Endothelial cell of umbilical vein (primary cell): ENCODE measurements around the gene OR5K2. TPM values are rescaled to one million over a fixed set of nuclear protein-coding genes. Genes with fewer than 3 reads are reported as not detected.

Experiments used
- BruUV-seq: library from RNA; stranded (reverse); fragments of 400-500 nt; replicated peaks from 2 replicates; lab custom pipeline; 2021; lab: Mats Ljungman, UMichigan
- CTCF ChIA-PET: fragments of 300-600, 350-600 bp; sonication (Branson Sonifier 250); formaldehyde crosslinking; loops from one replicate; lab custom pipeline; 2021; ENCODE audit warnings: antibody characterized with exemption, inconsistent platforms; lab: Charles Lee
- POLR2A ChIA-PET: fragments of 300-600, 350-600 bp; sonication (Branson Sonifier 250); formaldehyde crosslinking; loops from one replicate; lab custom pipeline; 2021; ENCODE audit warnings: antibody characterized with exemption, inconsistent platforms; lab: Charles Lee
- DNase-seq: peaks from one replicate; pipeline ENCODE4 v3.0.0-alpha.2; 2011; ENCODE audit warnings: low read depth, low spot score
- FAIRE-seq: peaks from 2 replicates; lab custom pipeline; 2011; peaks lifted over from hg19 to GRCh38; lab: Jason Lieb, UNC
- H2AFZ ChIP-seq: 2 replicates; pipeline ENCODE4 v1.6.0; 2012; ENCODE audit warnings: low read depth, low read length, control low read depth, inconsistent platforms
- H3K27ac ChIP-seq: 2 replicates; pipeline ENCODE4 v1.5.1; 2011; ENCODE audit warnings: low read depth, mild to moderate bottlenecking, control low read depth, low read length, moderate library complexity; ENCODE audit not compliant: insufficient read depth
- H3K27me3 ChIP-seq, 2 experiments: 2 replicates each; pipeline versions ENCODE4 v1.6.0 to v1.6.1; 2011; ENCODE audit warnings: low read length in 2 of 2, mixed read lengths in 1 of 2; ENCODE audit not compliant: control insufficient read depth in 2 of 2, insufficient read depth in 2 of 2
- H3K36me3 ChIP-seq, 2 experiments: 2 replicates in 1 of 2; 3 replicates in 1 of 2; pipeline ENCODE4 v1.5.1; 2011; ENCODE audit warnings: low read length in 2 of 2, mild to moderate bottlenecking in 1 of 2, moderate library complexity in 1 of 2; ENCODE audit not compliant: control insufficient read depth in 2 of 2, insufficient read depth in 2 of 2; ENCODE audit errors: extremely low read depth in 1 of 2
- H3K4me1 ChIP-seq: 3 replicates; pipeline ENCODE4 v1.5.1; 2011; ENCODE audit warnings: mild to moderate bottlenecking, low read length; ENCODE audit not compliant: control insufficient read depth, insufficient read depth; ENCODE audit errors: extremely low read depth
- H3K4me2 ChIP-seq: 2 replicates; pipeline ENCODE4 v1.6.1; 2011; ENCODE audit warnings: low read length, control low read depth, mixed read lengths; ENCODE audit not compliant: insufficient read depth
- H3K4me3 ChIP-seq, 3 experiments: fragments of 200-600 bp in 1 of 3; sonication (generic), shearing (Covaris generic) in 1 of 3; replicated peaks in 1 of 3; 2 replicates each; pipeline ENCODE4 v1.5.1; 2011 to 2016; ENCODE audit warnings: control low read depth in 3 of 3, low read length in 3 of 3, mild to moderate bottlenecking in 2 of 3, inconsistent platforms in 1 of 3, low read depth in 1 of 3, moderate library complexity in 1 of 3; ENCODE audit not compliant: insufficient read depth in 1 of 3
- H3K79me2 ChIP-seq: 2 replicates; pipeline ENCODE4 v1.6.0; 2012; ENCODE audit warnings: low read length, inconsistent platforms; ENCODE audit not compliant: control insufficient read depth, insufficient read depth
- H3K9ac ChIP-seq: replicated peaks from 2 replicates; pipeline ENCODE3; 2011; ENCODE audit warnings: low read length, control low read depth; ENCODE audit not compliant: insufficient read depth; ENCODE audit errors: extremely low read depth
- H3K9me1 ChIP-seq: replicated peaks from 3 replicates; pipeline ENCODE4 v1.6.0; 2011; ENCODE audit warnings: mild to moderate bottlenecking, low read length; ENCODE audit not compliant: control insufficient read depth, insufficient read depth; ENCODE audit errors: extremely low read depth
- H3K9me3 ChIP-seq: replicated peaks from 2 replicates; pipeline ENCODE4 v1.5.1; 2012; ENCODE audit warnings: low read length, inconsistent platforms; ENCODE audit not compliant: control insufficient read depth, insufficient read depth
- H4K20me1 ChIP-seq: replicated peaks from 2 replicates; pipeline ENCODE3; 2011; ENCODE audit warnings: mild to moderate bottlenecking, low read length; ENCODE audit not compliant: control insufficient read depth, insufficient read depth; ENCODE audit errors: extremely low read depth
- CTCF ChIP-seq, 2 donors: IDR thresholded peaks; 1 replicate in 1 of 2; 2 replicates in 1 of 2; pipeline ENCODE4 v1.5.1; 2011; ENCODE audit warnings: low read length in 2 of 2, mild to moderate bottlenecking in 2 of 2, moderate library complexity in 2 of 2, control low read depth in 1 of 2, inconsistent platforms in 1 of 2, low read depth in 1 of 2; ENCODE audit not compliant: insufficient read depth in 1 of 2; ENCODE audit errors: extremely low read depth in 1 of 2
- EZH2 ChIP-seq: IDR thresholded peaks from 2 replicates; pipeline ENCODE4 v1.6.1; 2012; ENCODE audit warnings: borderline replicate concordance, low read depth, mild to moderate bottlenecking, moderate library complexity, low read length, inconsistent platforms; ENCODE audit not compliant: severe bottlenecking
- FOS ChIP-seq: IDR thresholded peaks from 2 replicates; pipeline ENCODE4 v1.6.1; 2011; ENCODE audit warnings: mild to moderate bottlenecking, low read length, moderate library complexity, borderline replicate concordance; ENCODE audit not compliant: insufficient read depth
- GATA2 ChIP-seq: IDR thresholded peaks from 2 replicates; pipeline ENCODE4 v1.7.0; 2011; ENCODE audit warnings: low read depth, mild to moderate bottlenecking, moderate library complexity, mixed read lengths, low read length; ENCODE audit not compliant: insufficient read length, insufficient read depth
- JUN ChIP-seq: IDR thresholded peaks from 2 replicates; pipeline ENCODE4 v1.6.1; 2011; ENCODE audit warnings: borderline replicate concordance, low read depth; ENCODE audit not compliant: insufficient read length, insufficient read depth
- MAX ChIP-seq: IDR thresholded peaks from 2 replicates; pipeline ENCODE4 v1.6.1; 2011; ENCODE audit not compliant: insufficient read depth, insufficient read length
- MYC ChIP-seq: IDR thresholded peaks from one replicate; pipeline ENCODE4 v1.6.1; 2011; ENCODE audit warnings: mild to moderate bottlenecking, low read depth, low read length
- POLR2A ChIP-seq: IDR thresholded peaks from 2 replicates; pipeline ENCODE4 v1.6.1; 2012; ENCODE audit warnings: low read depth, mild to moderate bottlenecking, control low read depth, low read length
- POLR2AphosphoS5 ChIP-seq: IDR thresholded peaks from 2 replicates; pipeline ENCODE4 v1.6.1; 2012; ENCODE audit warnings: low read depth, mild to moderate bottlenecking, control low read depth, low read length, moderate library complexity; ENCODE audit not compliant: insufficient read depth
- dilution Hi-C: fragments of 300-500 bp; cut with MboI; formaldehyde crosslinking; loops from one replicate; pipeline ENCODE4 v1.15.0; 2019; ENCODE audit warnings: low sequenced_read_pairs; ENCODE audit not compliant: extremely low pct_ligation_motif_present
- intact Hi-C: fragments of 100-400 bp; cut with micrococcal nuclease; formaldehyde crosslinking; loops from one replicate; pipeline ENCODE4 v1.10.0; 2022
- polyA plus RNA-seq, 4 experiments: library from polyadenylated mRNA; depleted of rRNA in 3 of 4; stranded (reverse) in 3 of 4; unstranded in 1 of 4; fragments of >200 nt; gene quantifications; 2 replicates each; pipeline versions ENCODE4 v1.2.1 to v1.2.3, GENCODE V29; 2011 to 2012; ENCODE audit warnings: missing spikeins in 1 of 4
- total RNA-seq: library from RNA; stranded (reverse); gene quantifications from 2 replicates; pipeline ENCODE4 v1.2.3, GENCODE V29; 2021

OR5K2 gene
- total and polyA plus RNA-seq, 2 donors (not counting 3 experiments of a cell fraction or from before 2014, with no cell fraction given), result not detected

GRCh38 chr3:98454929-98455328, 42.6 kb upstream of the OR5K2 start:
- H2AFZ ChIP-seq, result no peak overlapping the region
- H3K79me2 ChIP-seq, result no peaks in the 10 kb centered on the region
- TF ChIP-seq MYC, result no peak
- no peak for TF ChIP-seq CTCF (IDR thresholded peaks at IDR 0.05; ENCODE audit: extremely low read depth in 1 of 2, insufficient read depth in 1 of 2, low read depth in 1 of 2, low read length in 2 of 2)
- no peak for TF ChIP-seq JUN
- TF ChIP-seq POLR2AphosphoS5, result no peak
- TF ChIP-seq POLR2A, result no peak
- no peak for TF ChIP-seq EZH2
- H3K4me2 ChIP-seq, result no peak overlapping the region
- no peak overlapping the region for H3K27ac ChIP-seq
- H3K9me1 ChIP-seq, result no peaks in the 10 kb centered on the region
- CTCF ChIA-PET, result no interaction called here
- no peaks in the 10 kb centered on the region for H3K27me3 ChIP-seq
- H3K9ac ChIP-seq, result no peak overlapping the region
- intact Hi-C loops (no loop called here), dilution Hi-C loops (no loop called here)
- DNase-seq, result no peak
- H3K9me3 ChIP-seq, result no peaks in the 10 kb centered on the region
- no peaks in the 10 kb centered on the region for H3K36me3 ChIP-seq
- no peaks in the 10 kb centered on the region for H4K20me1 ChIP-seq
- H3K4me1 ChIP-seq, result no peaks in the 10 kb centered on the region
- FAIRE-seq, result no peak
- no peak overlapping the region for H3K4me3 ChIP-seq
- no TSS peak for BruUV-seq
- POLR2A ChIA-PET, result no interaction called here

GRCh38 chr3:98457543-98457942, 39.9 kb upstream of the OR5K2 start:
- no peak for FAIRE-seq
- POLR2A ChIA-PET, result no interaction called here

More at GRCh38 chr3:98457543-98457942, 39.9 kb upstream of the OR5K2 start:
- Histone ChIP-seq H3K9me3 (no peaks in the 10 kb centered on the region), H3K36me3 (no peaks in the 10 kb centered on the region), H3K9me1 (no peaks in the 10 kb centered on the region), H3K4me1 (no peaks in the 10 kb centered on the region), H2AFZ (no peak overlapping the region), H3K4me2 (no peak overlapping the region), H3K9ac (no peak overlapping the region), H4K20me1 (no peaks in the 10 kb centered on the region), H3K27ac (no peak overlapping the region), H3K4me3 (no peak overlapping the region), H3K27me3 (no peaks in the 10 kb centered on the region), H3K79me2 (no peaks in the 10 kb centered on the region)
- TF ChIP-seq CTCF (IDR thresholded peaks at IDR 0.05; ENCODE audit: extremely low read depth in 1 of 2, insufficient read depth in 1 of 2, low read depth in 1 of 2, low read length in 2 of 2) (no peak), POLR2A (no peak), GATA2 (no peak), POLR2AphosphoS5 (no peak), EZH2 (no peak), FOS (no peak), JUN (no peak), MYC (no peak), MAX (no peak)
- CTCF ChIA-PET, result no interaction called here
- intact Hi-C loops, result no loop called here
- dilution Hi-C loops, result no loop called here
- DNase-seq, result no peak
- BruUV-seq, result no TSS peak
